Sigmoid colon (tissue), 4 donors: ENCODE results near the gene SPTBN4.

ENCODE experiments used
- EP300 ChIP-seq, 4 donors: sonication (generic); formaldehyde crosslinking; IDR thresholded peaks; one replicate each; pipeline ENCODE4 v1.6.1; 2017; ENCODE audit warnings: antibody characterized with exemption in 4 of 4
- POLR2A ChIP-seq, 2 donors: fragments of 450-650 bp; IDR thresholded peaks; one replicate each; pipeline ENCODE4 v1.6.1; 2016; ENCODE audit warnings: antibody characterized with exemption in 2 of 2, mild to moderate bottlenecking in 2 of 2, moderate library complexity in 2 of 2
- POLR2AphosphoS5 ChIP-seq, 4 donors: sonication (generic); formaldehyde crosslinking; IDR thresholded peaks; one replicate each; pipeline ENCODE4 v1.6.1; 2017; ENCODE audit warnings: antibody characterized with exemption in 4 of 4
- TF ChIP-seq, protein P1 (sequence below), 4 experiments: fragments of 450-650 bp in 3 of 4; fragments of 200-600 bp in 1 of 4; IDR thresholded peaks; one replicate each; pipeline ENCODE4 v1.5.1; 2016 to 2019; ENCODE audit warnings: antibody characterized with exemption in 4 of 4, mild to moderate bottlenecking in 3 of 4, moderate library complexity in 2 of 4

DNA sequence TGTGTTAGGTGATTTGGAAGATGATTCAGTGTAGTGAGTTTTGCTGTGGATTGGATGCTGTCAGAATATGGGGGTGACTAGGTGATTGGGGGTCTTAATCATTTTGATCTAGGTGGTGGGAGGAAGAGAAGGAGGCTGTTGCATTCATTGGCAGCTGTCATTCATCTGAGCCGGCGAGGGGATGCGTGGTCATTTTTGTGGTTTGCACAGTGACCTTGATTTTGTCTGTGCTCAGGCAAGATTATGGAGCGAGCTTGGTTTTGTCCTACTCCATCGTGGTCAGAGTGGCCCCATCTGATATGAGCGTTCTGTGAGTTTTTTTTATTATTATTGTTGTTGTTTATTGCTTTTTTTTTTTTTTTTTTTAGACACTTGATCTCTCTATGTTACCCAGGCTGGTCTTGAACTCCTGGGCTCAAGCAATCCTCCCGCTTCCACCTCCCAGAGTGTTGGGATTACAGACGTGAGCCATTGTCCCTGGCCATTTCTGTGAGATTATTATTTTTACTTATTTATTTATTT, 42.0 kb downstream of the SPTBN4 start:
- TF ChIP-seq, protein P1, sequence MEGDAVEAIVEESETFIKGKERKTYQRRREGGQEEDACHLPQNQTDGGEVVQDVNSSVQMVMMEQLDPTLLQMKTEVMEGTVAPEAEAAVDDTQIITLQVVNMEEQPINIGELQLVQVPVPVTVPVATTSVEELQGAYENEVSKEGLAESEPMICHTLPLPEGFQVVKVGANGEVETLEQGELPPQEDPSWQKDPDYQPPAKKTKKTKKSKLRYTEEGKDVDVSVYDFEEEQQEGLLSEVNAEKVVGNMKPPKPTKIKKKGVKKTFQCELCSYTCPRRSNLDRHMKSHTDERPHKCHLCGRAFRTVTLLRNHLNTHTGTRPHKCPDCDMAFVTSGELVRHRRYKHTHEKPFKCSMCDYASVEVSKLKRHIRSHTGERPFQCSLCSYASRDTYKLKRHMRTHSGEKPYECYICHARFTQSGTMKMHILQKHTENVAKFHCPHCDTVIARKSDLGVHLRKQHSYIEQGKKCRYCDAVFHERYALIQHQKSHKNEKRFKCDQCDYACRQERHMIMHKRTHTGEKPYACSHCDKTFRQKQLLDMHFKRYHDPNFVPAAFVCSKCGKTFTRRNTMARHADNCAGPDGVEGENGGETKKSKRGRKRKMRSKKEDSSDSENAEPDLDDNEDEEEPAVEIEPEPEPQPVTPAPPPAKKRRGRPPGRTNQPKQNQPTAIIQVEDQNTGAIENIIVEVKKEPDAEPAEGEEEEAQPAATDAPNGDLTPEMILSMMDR (IDR thresholded peaks at IDR 0.05), result no peak
- TF ChIP-seq POLR2A (IDR thresholded peaks at IDR 0.05) (no peak), POLR2AphosphoS5 (IDR thresholded peaks at IDR 0.05) (no peak), EP300 (IDR thresholded peaks at IDR 0.05) (no peak)
